WTC11 (cell line): ENCODE results near the gene REPS2. TPM values are rescaled to one million over a fixed set of nuclear protein-coding genes. Genes with fewer than 3 reads are reported as not detected.
A peak's percentile ranks its signal among the peaks of the same experiment; 100 is the strongest.

ENCODE experiments used
- ATAC-seq: fragments of 200-7000 bp; cut with Tn5 transposase; 2 replicates; pipeline ENCODE4 v1.10.0; 2021; ENCODE audit warnings: mild to moderate bottlenecking, moderate library complexity
- CTCF ChIA-PET: fragments of 300-600 bp; sonication (Branson Sonifier 250); formaldehyde crosslinking; loops from one replicate; lab custom pipeline; 2021; ENCODE audit warnings: antibody characterized with exemption; lab: Charles Lee
- POLR2A ChIA-PET: fragments of 350-600 bp; sonication (Branson Sonifier 250); formaldehyde crosslinking; loops from one replicate; lab custom pipeline; 2021; ENCODE audit warnings: antibody characterized with exemption; lab: Charles Lee
- DNase-seq: peaks from one replicate; pipeline ENCODE4 v3.0.0; 2021; ENCODE audit warnings: low spot score
- H3K27ac Mint-ChIP-seq: 2 replicates; pipeline ENCODE4 v1.8.0; 2021; ENCODE audit warnings: mixed read lengths
- H3K27me3 Mint-ChIP-seq: 2 replicates; pipeline ENCODE4 v1.8.0; 2021; ENCODE audit warnings: low read depth, mild to moderate bottlenecking, moderate library complexity, mixed read lengths
- H3K36me3 Mint-ChIP-seq: 2 replicates; pipeline ENCODE4 v1.8.0; 2021; ENCODE audit warnings: mixed read lengths
- H3K4me1 Mint-ChIP-seq: 2 replicates; pipeline ENCODE4 v1.8.0; 2022; ENCODE audit warnings: mixed read lengths
- H3K4me3 Mint-ChIP-seq: 2 replicates; pipeline ENCODE4 v1.8.0; 2021; ENCODE audit warnings: mild to moderate bottlenecking, moderate library complexity, mixed read lengths
- H3K9me3 Mint-ChIP-seq: 2 replicates; pipeline ENCODE4 v1.8.0; 2021; ENCODE audit warnings: mixed read lengths
- CTCF ChIP-seq: fragments of 200-600 bp; IDR thresholded peaks from 2 replicates; pipeline ENCODE4 v1.8.0; 2022; ENCODE audit warnings: antibody characterized with exemption
- EMX1 ChIP-seq: fragments of 250-450 bp; sonication (Bioruptor Pico); IDR thresholded peaks from 2 replicates; pipeline ENCODE4 v1.8.0; 2021; ENCODE audit warnings: mild to moderate bottlenecking
- FOXJ3 ChIP-seq: sonication (generic); formaldehyde crosslinking; IDR thresholded peaks from 2 replicates; pipeline ENCODE4 v1.9.0; 2021; ENCODE audit warnings: missing genetic modification reagents, mild to moderate bottlenecking, borderline replicate concordance
- FOXP4 ChIP-seq: sonication (generic); formaldehyde crosslinking; IDR thresholded peaks from 2 replicates; pipeline ENCODE4 v1.8.0; 2022; ENCODE audit warnings: mild to moderate bottlenecking, missing genetic modification reagents
- GRHL2 ChIP-seq: fragments of 250-450 bp; sonication (Bioruptor Pico); IDR thresholded peaks from 2 replicates; pipeline ENCODE4 v1.8.0; 2022; ENCODE audit warnings: mild to moderate bottlenecking, moderate library complexity; ENCODE audit not compliant: insufficient replicate concordance, severe bottlenecking
- GTF2I ChIP-seq: fragments of 250-450 bp; sonication (Bioruptor Pico); conservative IDR thresholded peaks from 2 replicates; pipeline ENCODE4 v1.4.0; 2021; ENCODE audit warnings: mild to moderate bottlenecking
- MAX ChIP-seq: sonication (generic); formaldehyde crosslinking; IDR thresholded peaks from 2 replicates; pipeline ENCODE4 v1.8.0; 2022; ENCODE audit warnings: mild to moderate bottlenecking, missing genetic modification reagents
- MYBL2 ChIP-seq: sonication (generic); formaldehyde crosslinking; IDR thresholded peaks from 2 replicates; pipeline ENCODE4 v1.8.1; 2023; ENCODE audit warnings: mild to moderate bottlenecking, moderate library complexity, missing genetic modification reagents
- NR1H2 ChIP-seq: sonication (generic); formaldehyde crosslinking; IDR thresholded peaks from 2 replicates; pipeline ENCODE4 v1.9.0; 2021; ENCODE audit warnings: mild to moderate bottlenecking, moderate library complexity, missing genetic modification reagents
- NR3C1 ChIP-seq: sonication (generic); formaldehyde crosslinking; conservative IDR thresholded peaks from 2 replicates; pipeline ENCODE4 v1.8.1; 2023; ENCODE audit warnings: low read depth, mild to moderate bottlenecking, missing genetic modification reagents
- OVOL2 ChIP-seq: fragments of 250-450 bp; sonication (Bioruptor Pico); IDR thresholded peaks from 2 replicates; pipeline ENCODE4 v1.9.0; 2021; ENCODE audit warnings: mild to moderate bottlenecking, borderline replicate concordance
- RORB ChIP-seq: fragments of 250-450 bp; sonication (Bioruptor Pico); IDR thresholded peaks from 2 replicates; pipeline ENCODE4 v1.9.0; 2021; ENCODE audit warnings: mild to moderate bottlenecking
- USF2 ChIP-seq: sonication (generic); formaldehyde crosslinking; IDR thresholded peaks from 2 replicates; pipeline ENCODE4 v1.8.1; 2023; ENCODE audit warnings: mild to moderate bottlenecking, missing genetic modification reagents, moderate library complexity
- ZNF281 ChIP-seq: sonication (generic); formaldehyde crosslinking; IDR thresholded peaks from 2 replicates; pipeline ENCODE4 v1.8.0; 2023; ENCODE audit warnings: mild to moderate bottlenecking, missing genetic modification reagents
- ZNF671 ChIP-seq: fragments of 250-450 bp; sonication (Bioruptor Pico); IDR thresholded peaks from 2 replicates; pipeline ENCODE4 v1.8.0; 2021; ENCODE audit warnings: mild to moderate bottlenecking
- total RNA-seq: library from RNA; stranded (reverse); gene quantifications from 3 replicates; pipeline ENCODE4 v1.2.3, GENCODE V29; 2021

The REPS2 gene
- total RNA-seq, 1 experiment from 2014 or later: 2.2 TPM

GRCh38 chrX:16946971-16947562 lies 609 bp downstream of the REPS2 start:
- H3K4me3 Mint-ChIP-seq: peak overlapping the region; percentile 82
- H3K9me3 Mint-ChIP-seq: peaks cover 15% of the 10 kb centered on the region
- ATAC-seq: peak; percentile 36
- POLR2A ChIA-PET: no interaction called here
- TF ChIP-seq RORB (CRISPR knock-in tag) (no peak), CTCF (no peak), FOXP4 (CRISPR knock-in tag) (no peak), OVOL2 (CRISPR knock-in tag) (no peak), ZNF671 (CRISPR knock-in tag) (no peak), MYBL2 (CRISPR knock-in tag) (no peak), GTF2I (CRISPR knock-in tag) (no peak), NR1H2 (CRISPR knock-in tag) (no peak), MAX (CRISPR knock-in tag) (no peak), NR3C1 (CRISPR knock-in tag) (no peak), FOXJ3 (CRISPR knock-in tag) (no peak)
- TF ChIP-seq, all 79 proteins: peak for 0
- Mint-ChIP-seq H3K27ac (no peak overlapping the region), H3K27me3 (peaks cover 23% of the 10 kb centered on the region), H3K36me3 (no peaks in the 10 kb centered on the region), H3K4me1 (peaks cover 4% of the 10 kb centered on the region; the same call in 1 of the 2 replicates)
- DNase-seq: no peak
- CTCF ChIA-PET: interaction anchor here (0.7 to 2.6 kb wide), 5 partner anchors 9 to 99 kb away, joined by 3 to 10 read pairs (median 5); no protein-coding TSS in a partner anchor

GRCh38 chrX:16950423-16950822 lies 4.0 kb downstream of the REPS2 start:
- Mint-ChIP-seq H3K27me3 (peaks cover 23% of the 10 kb centered on the region), H3K4me3 (no peak overlapping the region), H3K9me3 (no peaks in the 10 kb centered on the region), H3K4me1 (peaks cover 1% of the 10 kb centered on the region), H3K27ac (no peak overlapping the region), H3K36me3 (no peaks in the 10 kb centered on the region)
- CTCF ChIA-PET: no interaction called here
- POLR2A ChIA-PET: no interaction called here
- TF ChIP-seq EMX1 (CRISPR knock-in tag): no peak
- TF ChIP-seq GRHL2: no peak
- TF ChIP-seq USF2 (CRISPR knock-in tag): no peak
- TF ChIP-seq ZNF281 (CRISPR knock-in tag): no peak
- no peak for DNase-seq
- ATAC-seq: no peak
